ENCODE measurements around the gene ADCYAP1.

ADCYAP1 gene

DNA sequence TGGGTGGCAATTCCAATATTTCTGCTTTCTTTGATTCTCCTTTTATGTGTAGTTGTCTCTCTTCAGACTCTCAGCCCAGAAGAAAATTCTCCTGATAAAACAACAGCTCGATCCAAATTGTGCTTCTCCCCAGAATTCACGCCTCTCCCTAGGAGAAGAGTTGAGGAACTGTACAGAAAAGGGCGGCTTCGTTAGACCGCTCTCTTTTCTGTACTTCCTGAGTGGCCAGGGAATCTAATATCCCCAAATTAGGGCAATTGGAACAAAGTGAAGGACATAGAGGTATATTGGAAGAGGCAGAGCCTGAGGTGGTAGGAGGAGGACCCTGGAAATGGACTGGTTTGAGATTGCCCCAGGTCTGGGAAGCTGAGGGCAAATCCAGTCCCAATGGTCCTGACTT is 5.6 kb downstream of the ADCYAP1 start:
- no peak for DNase-seq

DNA sequence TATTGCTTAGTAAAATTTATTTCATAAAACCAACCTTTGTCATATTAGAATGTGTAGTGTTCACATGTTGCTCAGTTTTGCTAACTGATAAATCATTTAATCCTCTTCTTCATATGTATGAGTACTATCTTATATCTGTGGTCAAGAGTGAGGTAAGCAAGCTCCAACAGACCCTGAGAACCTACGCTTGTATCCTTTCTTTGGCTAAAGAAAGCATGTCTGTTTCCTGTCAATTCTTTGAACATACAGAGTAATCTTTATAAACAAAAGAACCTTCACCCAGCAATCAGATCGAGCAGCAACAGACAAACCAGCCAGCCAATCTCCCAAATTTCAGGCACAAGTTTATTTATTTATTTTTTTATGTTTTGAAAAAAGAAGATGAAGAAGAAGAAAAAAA is 6.4 kb downstream of the ADCYAP1 start:
- DNase-seq, result no peak

DNA sequence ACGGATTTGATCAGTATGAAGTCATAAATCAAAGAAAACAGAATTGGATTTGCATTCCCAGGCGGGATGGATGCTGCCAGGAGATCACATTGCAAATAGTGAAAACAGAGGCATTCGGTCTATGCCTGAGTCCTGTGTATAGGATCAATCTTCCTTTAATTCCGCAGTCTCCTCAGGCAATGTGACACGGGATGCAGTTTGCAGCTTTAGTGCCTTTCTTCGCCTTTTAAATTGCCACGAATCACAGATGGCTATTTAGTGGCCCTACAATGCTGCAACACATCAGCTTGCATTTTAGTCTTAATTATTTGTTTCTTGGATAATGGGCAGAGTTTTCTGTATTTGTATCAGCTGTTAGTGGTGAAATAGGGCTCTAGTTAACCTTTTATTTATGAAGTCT is 6.8 kb downstream of the ADCYAP1 start:
- no peak for DNase-seq

DNA sequence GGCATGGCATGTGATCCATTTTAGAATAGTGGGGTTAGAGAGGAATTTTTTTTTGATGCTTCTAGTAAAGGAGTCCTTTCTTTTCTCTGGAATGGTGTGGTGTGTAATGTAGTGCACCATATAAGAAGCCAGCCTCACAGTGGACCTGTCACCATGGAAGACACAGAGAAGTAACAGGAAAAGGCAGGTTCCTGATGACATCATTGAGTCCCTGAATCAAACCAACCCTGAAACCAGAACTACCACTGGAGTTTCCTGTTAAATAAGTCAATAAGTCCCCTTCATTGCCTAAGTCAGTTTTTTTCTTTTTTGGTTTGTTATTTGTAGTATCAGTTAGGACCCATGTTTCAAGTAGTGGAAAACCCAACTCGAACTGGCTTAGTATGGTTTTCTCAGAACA is 11.9 kb downstream of the ADCYAP1 start:
- no peak for DNase-seq

DNA sequence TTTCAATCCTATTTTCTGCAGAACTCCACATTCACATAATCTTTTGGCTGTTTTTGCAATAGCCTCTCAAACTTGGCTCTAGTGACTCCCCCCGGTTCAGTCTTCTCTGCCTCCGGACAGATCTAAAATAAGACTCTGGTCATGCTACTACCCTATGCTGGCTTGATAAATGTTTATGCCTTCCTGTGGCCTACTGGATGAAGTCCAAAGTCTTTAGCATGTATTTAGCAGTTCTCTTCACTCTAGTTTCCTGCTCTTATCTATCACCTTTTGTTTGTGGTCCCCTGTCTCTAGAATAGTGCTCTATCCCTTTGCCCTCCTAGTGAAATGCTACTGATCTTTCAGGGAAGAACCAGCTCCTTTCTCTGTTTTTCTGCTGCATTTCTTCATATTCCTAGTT is 14.4 kb downstream of the ADCYAP1 start:
- DNase-seq, result no peak

DNA sequence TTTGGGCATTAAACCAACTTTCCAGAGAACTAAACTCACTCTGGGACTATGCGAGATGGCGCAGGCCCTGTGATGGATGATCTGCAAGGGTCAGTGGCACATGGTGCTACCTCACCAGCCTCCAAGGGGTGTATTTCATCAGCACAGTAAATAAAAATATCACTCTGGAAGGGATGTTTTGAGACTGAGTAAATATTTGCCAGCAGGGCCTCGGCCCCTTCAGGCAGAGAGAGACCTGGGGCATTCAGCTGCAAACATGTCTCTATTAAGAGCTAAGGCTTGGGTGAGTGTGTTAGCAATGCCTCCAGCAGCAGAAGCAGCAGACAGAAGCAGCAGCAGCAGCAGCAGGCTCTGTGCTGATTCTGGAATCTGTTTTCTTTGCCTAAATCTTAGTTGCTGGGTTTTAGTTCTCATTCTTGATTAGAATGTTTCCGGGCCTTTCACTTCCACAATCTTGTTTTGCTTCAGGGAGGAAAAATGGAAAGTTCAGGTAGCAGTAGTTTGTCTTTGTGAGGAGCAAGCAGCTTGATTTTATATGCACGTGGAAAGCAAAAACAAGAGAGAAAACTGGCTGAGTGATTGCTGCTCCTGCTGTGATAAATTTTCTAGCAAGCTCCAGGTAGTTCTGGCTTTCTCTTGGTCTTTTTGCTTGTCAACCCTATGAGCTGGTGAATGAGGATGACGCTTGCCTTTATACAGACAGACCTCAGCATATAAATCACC is 18.6 kb downstream of the ADCYAP1 start:
- DNase-seq, result no peak

DNA sequence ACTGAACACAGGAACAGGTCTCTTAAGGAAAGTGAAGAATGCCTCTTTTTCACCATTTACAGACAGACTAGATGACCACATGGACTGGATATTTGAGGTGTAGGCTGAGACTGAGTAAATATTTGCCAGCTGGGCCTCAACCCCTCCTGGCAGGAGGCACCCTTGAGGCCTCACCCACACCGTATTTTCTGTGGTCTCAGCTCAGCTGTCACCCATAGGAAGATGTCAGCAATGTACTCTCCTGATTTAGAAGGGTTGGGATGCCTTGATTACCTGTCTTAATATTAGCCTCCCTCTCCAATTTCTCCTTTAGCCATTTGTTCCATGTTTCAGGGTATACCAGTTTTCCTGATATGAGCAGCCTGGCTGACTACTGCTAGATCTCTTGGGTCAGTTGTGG is 20.3 kb downstream of the ADCYAP1 start:
- DNase-seq, result no peak

DNA sequence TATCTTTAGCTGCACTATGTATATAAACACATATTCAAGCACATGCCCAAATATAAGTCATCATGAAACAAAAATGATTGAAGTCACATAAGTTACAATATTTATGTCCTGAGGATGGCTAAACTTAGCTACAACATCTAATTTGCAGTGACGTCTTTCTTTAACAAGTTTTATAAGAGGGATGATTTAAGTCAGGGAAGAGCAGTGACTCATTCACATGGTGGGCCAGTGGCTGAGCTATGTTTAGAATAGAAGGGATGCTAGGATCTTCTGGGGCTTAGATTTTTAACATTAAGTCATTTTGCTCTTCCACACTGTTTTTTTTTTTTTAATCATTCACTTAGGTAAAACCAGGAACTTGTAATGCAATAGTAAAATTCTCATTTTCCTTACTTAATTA is 22.3 kb downstream of the ADCYAP1 start:
- DNase-seq, result no peak

DNA sequence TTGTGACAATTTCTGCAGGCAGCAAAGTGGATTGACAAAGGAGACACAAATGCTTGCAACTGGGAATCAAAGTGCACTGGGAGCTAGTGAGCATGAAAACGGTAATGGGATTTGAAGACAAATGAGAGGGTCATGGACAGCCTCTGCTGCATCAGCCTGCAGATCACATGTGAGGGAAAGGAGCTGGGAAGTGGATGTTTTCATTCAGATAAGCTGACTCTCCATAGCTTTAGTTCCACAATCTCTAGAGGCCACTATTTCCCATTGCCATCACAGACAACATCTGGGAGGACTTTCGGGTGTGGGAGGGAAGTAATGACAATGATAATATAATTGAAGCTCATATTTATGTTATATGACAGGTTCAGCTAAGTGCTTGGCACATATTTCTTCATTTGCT is 28.4 kb downstream of the ADCYAP1 start:
- DNase-seq, result no peak

DNA sequence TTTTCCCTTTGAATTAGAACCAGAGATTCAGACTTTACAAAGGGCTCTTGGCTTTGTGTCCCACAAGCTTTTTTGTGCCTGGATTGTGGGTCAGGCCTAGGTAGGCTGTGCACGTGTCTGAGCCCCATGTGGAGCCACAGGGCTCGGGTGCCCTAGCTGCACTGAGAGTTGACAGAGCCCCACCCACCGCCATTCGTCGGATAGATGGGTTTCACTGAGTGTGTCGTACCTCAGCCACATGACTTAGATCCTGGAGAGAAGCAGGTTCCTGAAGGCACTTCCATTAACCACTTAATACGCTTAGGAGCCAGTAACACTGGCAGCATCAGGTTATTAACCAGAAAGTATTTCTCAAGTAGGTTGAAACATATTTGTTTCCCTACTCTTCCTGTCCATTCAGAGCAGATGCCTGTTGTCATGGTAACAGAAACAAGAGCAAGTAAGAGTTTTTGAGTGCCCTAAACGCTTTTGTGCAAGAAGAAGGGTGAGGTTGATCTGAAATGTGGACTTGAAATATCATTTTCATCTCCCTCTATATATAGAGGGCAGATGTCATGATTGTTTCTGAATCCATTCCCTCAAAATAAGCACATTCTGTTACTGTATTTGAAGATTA is 30.0 kb downstream of the ADCYAP1 start:
- no peak for DNase-seq

DNA sequence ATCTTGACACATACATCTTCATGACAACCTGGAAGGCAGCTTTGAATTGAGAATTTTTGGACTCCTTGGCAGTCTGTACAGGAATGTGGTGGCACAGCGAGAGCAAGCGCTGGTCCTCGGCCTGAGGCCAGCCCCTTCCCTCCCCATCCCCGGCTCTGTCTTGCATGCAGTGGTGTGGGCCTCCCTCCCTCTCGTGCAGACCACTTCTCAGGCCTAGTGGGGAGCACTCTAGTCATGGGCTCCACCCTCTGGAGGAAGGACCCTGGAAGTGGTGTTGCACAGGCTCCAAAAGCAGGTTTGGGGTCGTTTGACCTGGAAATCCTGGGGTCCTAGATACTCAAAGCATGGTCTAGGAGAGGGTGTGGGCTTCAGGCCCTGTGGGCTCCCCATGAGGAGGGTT is 32.3 kb downstream of the ADCYAP1 start:
- DNase-seq, result no peak

DNA sequence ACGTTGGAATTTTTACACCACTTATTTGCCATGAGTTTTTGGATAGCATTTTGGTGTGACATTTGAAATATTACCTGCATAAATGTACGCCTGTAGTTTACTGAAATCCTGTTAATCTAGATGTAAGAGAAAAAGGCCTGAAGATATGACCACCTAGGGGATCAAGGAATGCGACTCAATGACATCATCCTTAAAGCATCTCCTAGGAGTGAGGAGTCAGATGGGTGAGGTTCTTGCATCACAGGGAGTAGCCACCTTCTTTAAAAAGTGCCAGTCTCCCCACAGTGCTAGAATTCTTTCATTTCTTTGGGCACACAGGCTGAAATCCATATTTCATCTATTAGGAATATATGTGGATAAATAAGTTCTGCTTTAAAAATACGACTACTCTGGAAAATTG is 34.5 kb downstream of the ADCYAP1 start:
- DNase-seq, result no peak

DNA sequence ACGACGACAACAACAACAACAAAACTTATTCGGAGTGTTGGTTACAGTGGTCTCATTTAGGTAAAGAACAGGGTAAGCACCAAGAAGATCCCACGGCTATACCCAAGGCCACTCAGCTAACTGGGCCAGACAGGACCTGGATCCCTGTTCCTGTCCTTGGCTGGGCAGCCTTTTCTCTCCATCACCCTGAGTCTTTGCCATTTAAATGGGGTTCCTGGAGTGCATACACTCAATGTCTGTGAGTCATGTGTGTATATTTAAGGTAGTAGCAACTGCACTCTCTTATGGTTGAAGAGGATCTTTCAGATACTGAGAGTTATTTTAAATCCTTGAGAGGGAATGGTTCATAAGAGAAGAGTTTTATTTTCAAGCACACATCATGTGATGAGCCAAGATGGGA is 35.3 kb downstream of the ADCYAP1 start:
- no peak for DNase-seq

DNA sequence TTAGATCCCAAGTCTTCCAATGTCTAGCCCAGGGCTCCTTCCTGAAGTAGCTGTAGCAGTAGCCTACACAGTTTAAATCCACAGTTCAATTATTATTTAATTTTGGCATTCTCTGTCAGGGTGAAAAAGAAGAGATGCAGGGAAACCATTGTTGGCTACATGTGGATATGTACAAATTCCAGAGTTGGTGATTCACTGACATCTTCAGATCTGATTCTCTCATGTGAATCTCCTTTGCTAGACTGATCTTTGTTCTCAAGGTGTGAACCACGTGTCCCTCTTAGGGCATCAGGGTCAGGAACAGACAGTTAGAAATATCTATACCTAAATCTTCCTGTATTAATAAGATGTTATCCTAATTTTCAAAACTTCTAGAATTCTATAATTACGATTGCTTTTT is 36.7 kb downstream of the ADCYAP1 start:
- DNase-seq, result no peak

DNA sequence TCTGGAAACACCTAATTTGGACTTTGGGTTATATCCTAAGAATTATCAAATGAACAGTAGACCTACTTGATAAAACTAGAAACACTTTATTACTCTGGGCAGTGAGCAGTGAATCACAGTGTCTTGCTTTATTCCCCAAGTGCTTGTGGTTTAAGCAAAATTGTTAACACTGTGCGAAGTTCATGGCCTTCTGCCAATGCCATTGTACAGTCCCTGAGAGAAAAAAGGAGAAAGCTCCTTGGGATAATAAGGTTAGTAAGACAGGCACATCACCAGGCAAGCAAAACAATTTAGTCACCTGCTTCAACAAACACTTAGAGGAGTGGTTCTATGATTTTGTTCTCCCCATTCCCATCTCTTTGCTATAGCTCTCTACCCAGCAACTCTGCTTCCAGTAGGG is 39.8 kb downstream of the ADCYAP1 start:
- no peak for DNase-seq

DNA sequence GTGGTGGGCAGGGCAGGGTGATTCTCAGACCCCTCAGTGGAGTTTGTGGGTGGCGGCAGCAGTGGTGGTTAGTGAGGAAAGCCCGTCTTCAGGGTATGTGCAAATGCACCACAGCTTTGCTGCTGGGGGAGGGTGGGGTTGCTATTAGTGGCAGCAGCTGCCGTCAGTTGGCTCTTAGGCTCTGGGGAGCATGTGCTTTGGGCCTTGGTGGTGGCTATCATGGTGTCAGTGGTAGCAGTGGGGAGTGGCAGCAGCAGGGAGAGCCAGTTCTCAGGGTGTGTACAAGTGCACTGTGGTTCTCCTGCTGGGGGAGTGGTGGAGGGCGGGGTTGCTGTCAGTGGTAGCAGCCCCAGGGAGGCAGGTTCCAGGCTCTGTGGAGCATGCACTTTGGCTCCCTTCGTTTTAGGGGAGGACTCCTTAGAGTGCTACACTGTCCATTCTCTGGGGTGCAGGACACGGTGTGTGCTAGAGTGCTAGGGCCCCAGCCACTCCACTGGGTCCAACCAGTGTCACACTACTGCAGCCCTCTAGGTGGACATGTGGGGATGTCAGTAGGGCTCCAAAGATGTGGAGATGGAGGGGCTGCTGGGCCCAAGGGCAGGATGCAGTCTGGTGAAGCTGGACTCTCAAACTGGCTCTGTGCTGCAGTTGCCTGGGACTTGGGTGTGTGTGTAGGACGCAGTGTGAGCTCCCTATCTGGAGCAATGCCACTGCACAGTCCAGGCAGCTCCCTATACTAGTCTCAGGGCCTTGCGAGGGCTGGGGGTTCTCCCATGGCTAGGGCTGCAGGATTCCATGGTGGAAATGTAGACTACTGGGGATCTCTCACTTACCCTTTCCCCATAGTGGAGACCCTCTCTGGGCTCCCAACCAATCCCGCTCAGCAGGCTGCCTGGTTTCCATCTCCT is 45.3 kb downstream of the ADCYAP1 start:
- DNase-seq, result no peak

DNA sequence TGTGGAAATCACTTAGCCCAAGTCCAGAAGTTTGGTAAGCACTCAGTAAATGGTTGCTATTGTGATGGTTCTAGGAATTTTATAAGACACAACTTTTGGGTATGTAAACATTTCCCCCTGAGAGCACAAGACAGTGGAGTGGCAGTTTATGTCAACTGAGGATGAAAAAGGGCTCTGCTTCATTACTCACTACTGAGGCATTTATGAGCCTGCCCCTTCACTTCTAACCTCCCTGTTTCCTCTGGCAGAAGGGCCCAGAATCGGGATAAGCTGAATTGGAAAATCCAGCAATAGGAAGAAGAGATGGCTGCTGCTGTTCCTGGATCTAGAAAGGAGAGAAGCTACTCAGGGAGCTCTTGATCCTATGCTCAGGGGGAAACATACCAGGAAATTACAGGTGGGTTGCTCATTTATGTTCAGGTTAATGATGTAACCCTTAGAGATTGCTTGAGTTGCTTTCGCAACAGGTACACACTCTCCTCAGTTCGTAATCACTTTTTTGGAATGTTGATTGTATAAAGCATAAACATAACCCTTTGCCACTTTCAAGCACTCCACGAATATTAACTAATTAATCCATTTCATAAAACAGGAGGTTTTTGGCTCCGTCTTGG is 46.3 kb downstream of the ADCYAP1 start:
- no peak for DNase-seq

DNA sequence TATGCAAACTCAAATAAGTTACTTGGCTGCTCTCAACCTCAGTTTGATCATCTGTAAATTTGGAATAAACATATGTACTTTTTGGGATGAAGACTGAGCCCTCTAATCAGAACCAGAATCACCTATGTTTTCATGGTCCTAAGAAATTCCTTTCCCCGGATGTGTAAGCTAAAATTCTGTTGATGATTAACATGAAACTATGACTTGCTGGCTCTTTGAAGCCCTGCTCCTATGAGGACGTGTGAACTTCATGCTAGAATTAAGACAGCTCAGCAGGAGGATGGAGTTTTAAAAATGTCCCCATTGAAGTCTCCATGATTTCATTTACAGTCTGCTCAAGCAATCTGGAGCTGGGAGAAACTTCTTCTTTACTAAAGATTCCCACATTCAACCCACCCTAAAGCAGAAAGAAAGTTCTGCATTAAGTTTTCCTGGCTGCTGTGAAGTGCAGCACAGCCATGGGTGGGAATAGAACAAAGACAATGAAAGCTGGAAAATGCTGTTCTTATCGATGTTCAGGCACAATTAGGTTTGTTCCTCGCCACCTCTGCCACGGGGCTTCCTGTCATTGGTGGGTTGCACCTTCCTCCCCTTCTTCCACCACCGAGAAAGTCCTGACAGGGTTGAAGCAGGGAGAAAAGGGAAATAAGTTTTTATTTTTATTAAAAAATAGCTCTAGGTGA is 50.9 kb downstream of the ADCYAP1 start:
- no peak for DNase-seq

DNA sequence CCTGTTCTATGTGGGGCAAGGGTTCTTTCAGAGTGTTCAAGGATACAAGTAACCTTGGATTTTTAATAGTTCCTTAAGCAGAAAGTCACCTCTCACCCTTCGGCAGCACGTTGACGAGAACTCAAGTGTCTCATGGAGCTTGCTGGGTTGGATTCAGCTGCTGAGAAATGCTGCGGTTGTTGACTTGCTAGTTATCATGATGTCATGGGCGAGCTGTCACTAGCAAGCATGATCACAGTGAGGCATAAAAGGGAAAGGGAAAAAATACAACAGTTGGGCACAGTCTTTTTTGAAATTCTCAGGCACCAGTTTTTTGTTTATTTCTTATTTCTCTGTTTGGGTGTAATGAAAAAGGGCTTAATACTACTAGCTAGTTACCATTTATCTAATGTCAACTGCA is 53.2 kb downstream of the ADCYAP1 start:
- no peak for DNase-seq

DNA sequence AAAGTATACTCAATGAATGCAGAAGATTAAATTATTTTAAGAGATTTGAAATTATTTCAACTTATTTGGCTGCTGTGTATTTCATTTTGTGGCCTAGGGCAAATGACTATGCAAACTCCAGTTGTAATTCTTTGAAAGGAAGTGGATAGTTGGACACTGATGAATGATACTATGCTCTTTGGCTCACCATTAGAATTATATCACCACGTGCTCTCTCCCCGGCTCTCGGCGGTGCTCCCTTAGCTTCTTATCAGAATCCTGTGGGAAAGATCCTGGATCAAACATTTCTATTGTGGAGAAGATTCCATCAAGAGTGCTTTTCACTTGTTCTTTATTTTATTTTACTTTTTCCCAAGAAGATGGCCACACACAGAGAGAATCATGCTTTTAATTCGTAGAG is 55.2 kb downstream of the ADCYAP1 start:
- DNase-seq, result no peak
